Measurements from ENCODE around the gene PKDREJ. TPM values are rescaled to one million over a fixed set of nuclear protein-coding genes. Genes with fewer than 3 reads are reported as not detected.
A peak's percentile ranks its signal among the peaks of the same experiment; 100 is the strongest.

The PKDREJ gene
- total RNA-seq, 1 experiment from 2014 or later, result not detected

GRCh38 chr22:46273432-46274148, 10.4 kb upstream of the PKDREJ start:
- TF ChIP-seq TCF7L2 (IDR thresholded peaks at IDR 0.05; ENCODE audit: low read depth, low read length) (no peak), POLR2AphosphoS5 (IDR thresholded peaks at IDR 0.05; ENCODE audit: low read depth, low read length) (no peak)
- no peak overlapping the region for H3K4me3 ChIP-seq (ENCODE audit: low read depth in 2 of 2, low read length in 2 of 2)
- intact Hi-C loops (cut with micrococcal nuclease; ENCODE audit: unreplicated experiment) (no loop called here), in situ Hi-C loops (cut with HindIII; ENCODE audit: low pct_unique_long_range_greater_than_20kb, low sequenced_read_pairs) (no loop called here)
- H3K27ac ChIP-seq (ENCODE audit: low read length), result no peak overlapping the region
- 0 out of 2 replicates have a peak, but pooled peaks cover 2% of the 10 kb centered on the region for H3K36me3 ChIP-seq (ENCODE audit: control insufficient read depth, insufficient read depth, low read length)
- no peaks in the 10 kb centered on the region for H3K27me3 ChIP-seq (ENCODE audit: control insufficient read depth, insufficient read depth, low read length)
- no peaks in the 10 kb centered on the region for H3K9me3 ChIP-seq (ENCODE audit: control insufficient read depth, insufficient read depth, low read depth, low read length)
- no TSS peak for BruUV-seq (replicated peaks)
- CTCF ChIA-PET, result no interaction called here
- POLR2A ChIA-PET, result no interaction called here
- peaks cover 7% of the 10 kb centered on the region for H3K4me1 ChIP-seq (ENCODE audit: control insufficient read depth, insufficient read depth, low read length)
- DNase-seq (ENCODE audit: low read depth, low spot score), result no peak
- ATAC-seq, result no peak

GRCh38 chr22:46272762-46273431, 9.8 kb upstream of the PKDREJ start:
- DNase-seq (ENCODE audit: low read depth, low spot score) (no peak), ATAC-seq (no peak)
- in situ Hi-C loops (cut with HindIII; ENCODE audit: low pct_unique_long_range_greater_than_20kb, low sequenced_read_pairs), result no loop called here
- Histone ChIP-seq H3K36me3 (ENCODE audit: control insufficient read depth, insufficient read depth, low read length) (no peaks in the 10 kb centered on the region), H3K4me3 (ENCODE audit: low read depth in 2 of 2, low read length in 2 of 2) (no peak overlapping the region), H3K27ac (ENCODE audit: low read length) (no peak overlapping the region), H3K9me3 (ENCODE audit: control insufficient read depth, insufficient read depth, low read depth, low read length) (no peaks in the 10 kb centered on the region), H3K4me1 (ENCODE audit: control insufficient read depth, insufficient read depth, low read length) (peaks cover 7% of the 10 kb centered on the region), H3K27me3 (ENCODE audit: control insufficient read depth, insufficient read depth, low read length) (no peaks in the 10 kb centered on the region)
- intact Hi-C loops (cut with micrococcal nuclease; ENCODE audit: unreplicated experiment), result no loop called here
- TF ChIP-seq CTCF (IDR thresholded peaks at IDR 0.05) (no peak), REST (IDR thresholded peaks at IDR 0.05; ENCODE audit: insufficient read depth in 1 of 2, low read depth in 2 of 2, low read length in 1 of 2) (no peak), POLR2AphosphoS5 (IDR thresholded peaks at IDR 0.05; ENCODE audit: low read depth, low read length) (no peak), SIN3A (IDR thresholded peaks at IDR 0.05; ENCODE audit: borderline replicate concordance, insufficient read depth, low read depth, low read length) (no peak), TCF7L2 (IDR thresholded peaks at IDR 0.05; ENCODE audit: low read depth, low read length) (no peak)
- POLR2A ChIA-PET, result no interaction called here
- no TSS peak for BruUV-seq (replicated peaks)
- CTCF ChIA-PET, result no interaction called here

- no peak for TF ChIP-seq REST (IDR thresholded peaks at IDR 0.05; ENCODE audit: insufficient read depth in 1 of 2, low read depth in 2 of 2, low read length in 1 of 2)
- no peak for TF ChIP-seq CTCF (IDR thresholded peaks at IDR 0.05)
- TF ChIP-seq POLR2AphosphoS5 (IDR thresholded peaks at IDR 0.05; ENCODE audit: low read depth, low read length), result no peak
- TF ChIP-seq TCF7L2 (IDR thresholded peaks at IDR 0.05; ENCODE audit: low read depth, low read length), result no peak
- TF ChIP-seq SIN3A (IDR thresholded peaks at IDR 0.05; ENCODE audit: borderline replicate concordance, insufficient read depth, low read depth, low read length), result no peak
- Histone ChIP-seq H3K27ac (ENCODE audit: low read length) (no peak overlapping the region), H3K4me3 (ENCODE audit: low read depth in 2 of 2, low read length in 2 of 2) (no peak overlapping the region), H3K27me3 (ENCODE audit: control insufficient read depth, insufficient read depth, low read length) (no peaks in the 10 kb centered on the region), H3K9me3 (ENCODE audit: control insufficient read depth, insufficient read depth, low read depth, low read length) (no peaks in the 10 kb centered on the region), H3K4me1 (ENCODE audit: control insufficient read depth, insufficient read depth, low read length) (peaks cover 7% of the 10 kb centered on the region), H3K36me3 (ENCODE audit: control insufficient read depth, insufficient read depth, low read length) (no peaks in the 10 kb centered on the region)
- ChIA-PET CTCF (no interaction called here), POLR2A (no interaction called here)
- ATAC-seq, result no peak
- TSS peak; percentile 18 for BruUV-seq (replicated peaks)
- in situ Hi-C loops (cut with HindIII; ENCODE audit: low pct_unique_long_range_greater_than_20kb, low sequenced_read_pairs), result no loop called here
- no peak for DNase-seq (ENCODE audit: low read depth, low spot score)
- intact Hi-C loops (cut with micrococcal nuclease; ENCODE audit: unreplicated experiment), result no loop called here
Observed at GRCh38 chr22:46272196-46272595, 9.1 kb upstream of the PKDREJ start.
